Measurements from ENCODE around the gene MARCHF3.

The MARCHF3 gene

DNA sequence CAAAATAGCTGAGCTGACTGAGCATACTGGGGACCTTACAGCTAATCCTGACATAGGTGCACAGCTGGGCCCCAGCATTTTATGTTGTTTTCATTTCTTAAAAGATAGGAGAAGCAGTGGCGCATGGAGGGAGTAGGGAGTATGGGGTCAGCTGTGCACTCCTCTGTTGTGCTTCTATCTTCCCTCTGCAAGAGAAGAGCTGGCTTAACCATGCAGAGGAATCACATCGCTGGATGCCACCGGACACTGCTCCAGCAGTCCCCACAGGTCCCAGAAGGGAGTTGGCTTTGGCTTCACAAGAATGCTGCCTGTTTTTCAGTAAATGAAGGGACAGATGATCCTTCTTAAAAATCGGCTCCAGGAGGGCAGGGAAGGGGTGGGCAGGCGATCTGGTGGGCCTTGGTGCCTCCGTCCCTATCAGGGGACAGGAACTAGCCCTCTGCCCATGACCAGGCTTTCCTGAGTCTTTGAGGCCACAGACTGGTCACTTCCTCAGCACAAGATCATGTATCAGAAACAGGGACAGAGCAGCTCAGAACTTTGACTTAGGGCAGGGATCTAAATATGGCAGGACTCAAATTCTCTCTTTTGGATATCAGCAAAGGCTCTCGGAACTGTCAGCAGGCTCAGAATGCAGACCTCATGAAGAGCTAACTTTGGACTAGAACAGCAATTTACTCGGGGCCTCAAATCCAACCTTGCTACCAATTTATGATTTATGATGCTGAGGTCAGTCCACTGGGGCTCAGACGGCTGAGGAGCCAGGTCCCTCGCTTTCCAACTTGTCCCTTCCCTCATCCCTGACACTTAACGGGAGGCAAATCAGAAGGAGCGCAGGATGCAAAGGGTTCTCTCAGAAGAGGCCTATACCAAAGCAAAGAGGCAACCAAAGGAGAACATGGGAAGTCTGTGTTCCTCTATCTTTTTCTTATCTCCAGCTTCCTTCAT lies 47.2 kb downstream of the MARCHF3 start:
- H3K9ac ChIP-seq (ENCODE audit: low read length): no peak overlapping the region
- no peak overlapping the region for H3K4me3 ChIP-seq (ENCODE audit: low read depth, low read length)
- H3K36me3 ChIP-seq (ENCODE audit: control insufficient read depth, insufficient read depth, low read length): no peaks in the 10 kb centered on the region
- no peak overlapping the region for H3K27ac ChIP-seq (ENCODE audit: low read depth, low read length)
- peaks cover 10% of the 10 kb centered on the region; the same call in 1 of the 2 replicates for H3K4me1 ChIP-seq (ENCODE audit: control insufficient read depth, insufficient read depth, low read length)
- H3K27me3 ChIP-seq (ENCODE audit: control insufficient read depth, insufficient read depth, low read length): no peaks in the 10 kb centered on the region
- H3K9me3 ChIP-seq (ENCODE audit: control insufficient read depth, insufficient read depth, low read depth, low read length): no peaks in the 10 kb centered on the region

- no peak overlapping the region for H3K27ac ChIP-seq (ENCODE audit: low read depth, low read length)
- no peak overlapping the region for H3K4me3 ChIP-seq (ENCODE audit: low read depth, low read length)
- H3K36me3 ChIP-seq (ENCODE audit: control insufficient read depth, insufficient read depth, low read length): no peaks in the 10 kb centered on the region
- no peaks in the 10 kb centered on the region for H3K4me1 ChIP-seq (ENCODE audit: control insufficient read depth, insufficient read depth, low read length)
- no peaks in the 10 kb centered on the region for H3K9me3 ChIP-seq (ENCODE audit: control insufficient read depth, insufficient read depth, low read depth, low read length)
- H3K9ac ChIP-seq (ENCODE audit: low read length): no peak overlapping the region
- H3K27me3 ChIP-seq (ENCODE audit: control insufficient read depth, insufficient read depth, low read length): no peaks in the 10 kb centered on the region
Measured at GRCh38 chr5:126982202-126982601, 48.2 kb downstream of the MARCHF3 start.

DNA sequence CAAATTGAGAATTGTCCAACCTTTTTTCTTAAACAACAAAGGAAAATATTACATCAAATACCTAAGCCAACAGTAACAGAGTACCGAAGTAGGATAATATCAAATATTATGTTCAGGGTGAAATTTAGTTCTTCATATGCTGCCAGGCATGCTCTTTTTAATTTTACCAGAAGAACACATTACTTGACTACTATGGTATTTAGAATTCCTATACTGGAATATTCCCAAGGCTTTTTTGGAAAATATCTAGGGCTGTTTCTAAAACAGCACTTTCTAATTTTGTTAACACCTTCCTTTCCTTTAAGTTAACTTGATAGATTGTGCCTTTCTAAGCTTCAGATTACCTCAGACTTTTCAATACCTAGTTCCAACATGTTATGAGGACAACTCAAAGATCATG lies 48.7 kb downstream of the MARCHF3 start:
- Histone ChIP-seq H3K9ac (ENCODE audit: low read length) (no peak overlapping the region), H3K36me3 (ENCODE audit: control insufficient read depth, insufficient read depth, low read length) (no peaks in the 10 kb centered on the region), H3K9me3 (ENCODE audit: control insufficient read depth, insufficient read depth, low read depth, low read length) (no peaks in the 10 kb centered on the region), H3K27ac (ENCODE audit: low read depth, low read length) (no peak overlapping the region), H3K4me3 (ENCODE audit: low read depth, low read length) (no peak overlapping the region), H3K27me3 (ENCODE audit: control insufficient read depth, insufficient read depth, low read length) (no peaks in the 10 kb centered on the region), H3K4me1 (ENCODE audit: control insufficient read depth, insufficient read depth, low read length) (no peaks in the 10 kb centered on the region)

GRCh38 chr5:126981222-126981621 lies 49.1 kb downstream of the MARCHF3 start:
- Histone ChIP-seq H3K4me3 (ENCODE audit: low read depth, low read length) (no peak overlapping the region), H3K9ac (ENCODE audit: low read length) (no peak overlapping the region), H3K36me3 (ENCODE audit: control insufficient read depth, insufficient read depth, low read length) (no peaks in the 10 kb centered on the region), H3K4me1 (ENCODE audit: control insufficient read depth, insufficient read depth, low read length) (no peaks in the 10 kb centered on the region), H3K9me3 (ENCODE audit: control insufficient read depth, insufficient read depth, low read depth, low read length) (no peaks in the 10 kb centered on the region), H3K27me3 (ENCODE audit: control insufficient read depth, insufficient read depth, low read length) (no peaks in the 10 kb centered on the region), H3K27ac (ENCODE audit: low read depth, low read length) (no peak overlapping the region)

GRCh38 chr5:126978258-126978657 lies 52.1 kb downstream of the MARCHF3 start:
- Histone ChIP-seq H3K4me1 (ENCODE audit: control insufficient read depth, insufficient read depth, low read length) (no peaks in the 10 kb centered on the region), H3K9ac (ENCODE audit: low read length) (no peak overlapping the region), H3K9me3 (ENCODE audit: control insufficient read depth, insufficient read depth, low read depth, low read length) (no peaks in the 10 kb centered on the region), H3K27me3 (ENCODE audit: control insufficient read depth, insufficient read depth, low read length) (no peaks in the 10 kb centered on the region), H3K4me3 (ENCODE audit: low read depth, low read length) (no peak overlapping the region), H3K36me3 (ENCODE audit: control insufficient read depth, insufficient read depth, low read length) (no peaks in the 10 kb centered on the region), H3K27ac (ENCODE audit: low read depth, low read length) (no peak overlapping the region)

- Histone ChIP-seq H3K27ac (ENCODE audit: low read depth, low read length) (no peak overlapping the region), H3K4me3 (ENCODE audit: low read depth, low read length) (no peak overlapping the region), H3K9me3 (ENCODE audit: control insufficient read depth, insufficient read depth, low read depth, low read length) (no peaks in the 10 kb centered on the region), H3K36me3 (ENCODE audit: control insufficient read depth, insufficient read depth, low read length) (no peaks in the 10 kb centered on the region), H3K27me3 (ENCODE audit: control insufficient read depth, insufficient read depth, low read length) (no peaks in the 10 kb centered on the region), H3K4me1 (ENCODE audit: control insufficient read depth, insufficient read depth, low read length) (peaks cover 5% of the 10 kb centered on the region; the same call in 1 of the 2 replicates), H3K9ac (ENCODE audit: low read length) (no peak overlapping the region)
Measured at GRCh38 chr5:126976520-126977172, 53.7 kb downstream of the MARCHF3 start.

DNA sequence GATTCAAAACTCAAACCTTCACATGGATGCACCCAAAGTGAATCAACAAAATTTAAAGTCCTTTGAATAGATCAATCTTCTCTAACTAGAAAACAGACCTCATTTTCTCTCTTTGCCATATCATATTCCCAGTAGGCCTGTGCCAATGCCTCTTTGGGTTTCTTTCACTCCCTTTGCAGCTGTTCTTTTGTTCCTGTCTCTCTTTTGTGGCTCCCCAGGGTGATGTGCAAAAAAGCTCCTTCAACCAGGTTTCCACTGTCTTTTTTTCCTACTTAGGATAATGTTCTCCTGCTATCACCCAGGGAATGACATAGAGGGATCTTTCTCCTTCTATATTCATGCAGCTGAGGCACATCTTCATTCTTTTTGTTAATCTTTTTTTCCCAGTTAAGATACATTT lies 54.6 kb downstream of the MARCHF3 start:
- H3K27ac ChIP-seq (ENCODE audit: low read depth, low read length): no peak overlapping the region
- H3K9me3 ChIP-seq (ENCODE audit: control insufficient read depth, insufficient read depth, low read depth, low read length): no peaks in the 10 kb centered on the region
- H3K4me3 ChIP-seq (ENCODE audit: low read depth, low read length): no peak overlapping the region
- no peaks in the 10 kb centered on the region for H3K27me3 ChIP-seq (ENCODE audit: control insufficient read depth, insufficient read depth, low read length)
- H3K4me1 ChIP-seq (ENCODE audit: control insufficient read depth, insufficient read depth, low read length): peaks cover 5% of the 10 kb centered on the region; the same call in 1 of the 2 replicates
- H3K36me3 ChIP-seq (ENCODE audit: control insufficient read depth, insufficient read depth, low read length): no peaks in the 10 kb centered on the region
- H3K9ac ChIP-seq (ENCODE audit: low read length): no peak overlapping the region

DNA sequence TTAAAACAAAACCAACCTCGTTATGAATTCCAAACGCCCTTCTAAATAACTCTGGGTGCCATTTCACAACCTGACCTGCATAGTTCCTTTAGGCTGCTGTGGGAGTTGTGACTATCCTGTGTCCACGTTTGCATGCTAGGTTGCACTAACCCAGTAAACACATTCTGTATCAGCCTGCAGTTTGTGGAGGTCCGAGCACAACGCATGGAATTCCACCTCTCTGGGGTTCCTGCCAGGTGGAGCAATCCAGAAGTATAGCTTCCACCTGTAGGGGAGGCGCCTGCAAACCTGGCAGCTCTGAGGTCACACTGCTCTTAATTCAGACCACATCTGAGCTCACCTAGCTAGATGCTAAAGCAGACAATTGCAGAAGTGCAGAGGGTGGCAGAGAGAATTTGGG lies 57.2 kb downstream of the MARCHF3 start:
- H3K4me3 ChIP-seq (ENCODE audit: low read depth, low read length): no peak overlapping the region
- H3K4me1 ChIP-seq (ENCODE audit: control insufficient read depth, insufficient read depth, low read length): peaks cover 5% of the 10 kb centered on the region; the same call in 1 of the 2 replicates
- no peaks in the 10 kb centered on the region for H3K9me3 ChIP-seq (ENCODE audit: control insufficient read depth, insufficient read depth, low read depth, low read length)
- H3K27ac ChIP-seq (ENCODE audit: low read depth, low read length): no peak overlapping the region
- no peak overlapping the region for H3K9ac ChIP-seq (ENCODE audit: low read length)
- no peaks in the 10 kb centered on the region for H3K36me3 ChIP-seq (ENCODE audit: control insufficient read depth, insufficient read depth, low read length)
- H3K27me3 ChIP-seq (ENCODE audit: control insufficient read depth, insufficient read depth, low read length): no peaks in the 10 kb centered on the region

- Histone ChIP-seq H3K27ac (ENCODE audit: low read depth, low read length) (no peak overlapping the region), H3K4me3 (ENCODE audit: low read depth, low read length) (no peak overlapping the region), H3K4me1 (ENCODE audit: control insufficient read depth, insufficient read depth, low read length) (peaks cover 5% of the 10 kb centered on the region; the same call in 1 of the 2 replicates), H3K36me3 (ENCODE audit: control insufficient read depth, insufficient read depth, low read length) (no peaks in the 10 kb centered on the region), H3K9ac (ENCODE audit: low read length) (no peak overlapping the region), H3K9me3 (ENCODE audit: control insufficient read depth, insufficient read depth, low read depth, low read length) (no peaks in the 10 kb centered on the region), H3K27me3 (ENCODE audit: control insufficient read depth, insufficient read depth, low read length) (no peaks in the 10 kb centered on the region)
Measured at GRCh38 chr5:126972062-126972895, 58.1 kb downstream of the MARCHF3 start.

GRCh38 chr5:126971455-126972031 lies 58.8 kb downstream of the MARCHF3 start:
- H3K36me3 ChIP-seq (ENCODE audit: control insufficient read depth, insufficient read depth, low read length): no peaks in the 10 kb centered on the region
- H3K4me1 ChIP-seq (ENCODE audit: control insufficient read depth, insufficient read depth, low read length): peaks cover 5% of the 10 kb centered on the region; the same call in 1 of the 2 replicates
- H3K9me3 ChIP-seq (ENCODE audit: control insufficient read depth, insufficient read depth, low read depth, low read length): no peaks in the 10 kb centered on the region
- no peak overlapping the region for H3K27ac ChIP-seq (ENCODE audit: low read depth, low read length)
- no peak overlapping the region for H3K4me3 ChIP-seq (ENCODE audit: low read depth, low read length)
- H3K27me3 ChIP-seq (ENCODE audit: control insufficient read depth, insufficient read depth, low read length): no peaks in the 10 kb centered on the region
- no peak overlapping the region for H3K9ac ChIP-seq (ENCODE audit: low read length)
